Measurements from ENCODE around the gene ITPR3.

ITPR3 gene

DNA sequence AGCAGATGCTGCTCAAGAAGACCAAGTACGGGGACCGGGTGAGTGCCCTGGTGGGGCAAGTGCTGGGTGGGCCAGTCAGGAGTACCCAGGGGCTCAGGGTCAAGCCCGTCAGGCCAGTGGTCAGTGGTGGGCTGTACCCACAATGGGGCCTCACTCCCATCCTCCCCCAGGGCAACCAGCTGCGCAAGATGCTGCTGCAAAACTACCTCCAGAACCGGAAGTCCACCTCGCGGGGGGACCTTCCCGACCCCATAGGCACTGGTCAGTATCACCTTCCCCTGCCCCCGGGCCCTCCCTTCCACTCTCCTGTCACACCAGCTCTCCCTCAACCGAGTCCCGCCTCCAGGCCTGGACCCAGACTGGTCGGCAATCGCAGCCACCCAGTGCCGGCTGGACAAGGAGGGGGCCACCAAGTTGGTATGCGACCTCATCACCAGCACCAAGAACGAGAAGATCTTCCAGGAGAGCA is 63.3 kb downstream of the ITPR3 start:
- TF ChIP-seq, protein P1, sequence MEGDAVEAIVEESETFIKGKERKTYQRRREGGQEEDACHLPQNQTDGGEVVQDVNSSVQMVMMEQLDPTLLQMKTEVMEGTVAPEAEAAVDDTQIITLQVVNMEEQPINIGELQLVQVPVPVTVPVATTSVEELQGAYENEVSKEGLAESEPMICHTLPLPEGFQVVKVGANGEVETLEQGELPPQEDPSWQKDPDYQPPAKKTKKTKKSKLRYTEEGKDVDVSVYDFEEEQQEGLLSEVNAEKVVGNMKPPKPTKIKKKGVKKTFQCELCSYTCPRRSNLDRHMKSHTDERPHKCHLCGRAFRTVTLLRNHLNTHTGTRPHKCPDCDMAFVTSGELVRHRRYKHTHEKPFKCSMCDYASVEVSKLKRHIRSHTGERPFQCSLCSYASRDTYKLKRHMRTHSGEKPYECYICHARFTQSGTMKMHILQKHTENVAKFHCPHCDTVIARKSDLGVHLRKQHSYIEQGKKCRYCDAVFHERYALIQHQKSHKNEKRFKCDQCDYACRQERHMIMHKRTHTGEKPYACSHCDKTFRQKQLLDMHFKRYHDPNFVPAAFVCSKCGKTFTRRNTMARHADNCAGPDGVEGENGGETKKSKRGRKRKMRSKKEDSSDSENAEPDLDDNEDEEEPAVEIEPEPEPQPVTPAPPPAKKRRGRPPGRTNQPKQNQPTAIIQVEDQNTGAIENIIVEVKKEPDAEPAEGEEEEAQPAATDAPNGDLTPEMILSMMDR (IDR thresholded peaks at IDR 0.05): no peak
- Mint-ChIP-seq H3K27ac (no peak overlapping the region), H3K36me3 (ENCODE audit: low read depth) (no peaks in the 10 kb centered on the region), H3K27me3 (ENCODE audit: low read depth, poor library complexity) (no peaks in the 10 kb centered on the region), H3K9me3 (no peaks in the 10 kb centered on the region), H3K4me1 (peaks cover 13% of the 10 kb centered on the region), H3K4me3 (no peak overlapping the region)
- DNase-seq: no peak

DNA sequence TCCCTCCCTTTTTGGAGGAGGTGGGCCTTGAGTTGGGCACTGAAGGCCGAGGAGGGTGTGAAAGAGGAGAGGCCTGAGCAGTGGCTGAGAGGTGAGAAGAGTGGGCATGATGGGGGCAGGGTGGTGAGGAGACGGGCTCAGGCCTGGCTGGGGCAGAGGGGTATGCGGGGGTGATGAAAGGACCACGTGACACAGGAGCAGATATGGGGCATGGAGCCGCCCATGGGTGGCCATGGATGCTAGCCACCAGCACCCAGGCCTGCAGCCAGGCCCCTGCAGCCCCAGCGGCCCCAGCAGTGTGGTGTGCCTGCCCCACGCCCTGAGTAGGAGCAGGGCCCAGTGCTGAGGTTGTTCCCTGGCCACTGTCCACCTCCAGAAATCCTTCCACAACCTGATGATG is 63.9 kb downstream of the ITPR3 start:
- Mint-ChIP-seq H3K9me3 (no peaks in the 10 kb centered on the region), H3K4me1 (peaks cover 13% of the 10 kb centered on the region), H3K36me3 (ENCODE audit: low read depth) (no peaks in the 10 kb centered on the region), H3K27ac (no peak overlapping the region), H3K4me3 (no peak overlapping the region), H3K27me3 (ENCODE audit: low read depth, poor library complexity) (no peaks in the 10 kb centered on the region)
- no peak for DNase-seq
- TF ChIP-seq, protein P1 (IDR thresholded peaks at IDR 0.05): no peak

DNA sequence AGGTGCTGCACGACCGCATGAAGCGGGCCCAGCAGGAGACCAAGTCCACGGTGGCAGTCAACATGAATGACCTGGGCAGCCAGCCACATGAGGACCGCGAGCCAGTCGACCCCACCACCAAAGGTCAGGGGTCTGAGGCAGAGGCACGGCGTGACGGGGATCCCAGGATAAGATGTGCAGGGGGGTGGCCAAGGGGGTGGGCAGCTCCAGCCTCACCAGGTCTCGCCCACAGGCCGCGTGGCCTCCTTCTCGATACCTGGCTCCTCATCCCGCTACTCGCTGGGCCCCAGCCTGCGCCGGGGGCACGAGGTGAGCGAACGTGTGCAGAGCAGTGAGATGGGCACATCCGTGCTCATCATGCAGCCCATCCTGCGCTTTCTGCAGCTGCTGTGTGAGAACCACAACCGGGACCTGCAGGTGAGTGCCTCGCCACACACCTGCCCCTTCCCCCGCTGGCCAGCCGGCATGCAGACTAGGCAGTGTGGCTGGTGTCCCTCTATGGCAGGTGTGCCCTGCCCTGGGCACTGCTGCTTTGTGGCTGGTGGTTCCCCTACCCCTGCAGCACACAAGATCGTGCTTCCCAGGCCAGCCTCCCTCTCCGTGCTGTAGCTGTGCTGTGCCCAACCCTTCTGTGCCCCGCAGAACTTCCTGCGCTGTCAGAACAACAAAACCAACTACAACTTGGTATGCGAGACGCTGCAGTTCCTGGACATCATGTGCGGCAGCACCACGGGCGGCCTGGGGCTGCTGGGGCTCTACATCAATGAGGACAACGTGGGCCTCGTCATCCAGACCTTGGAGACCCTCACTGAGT is 64.5 kb downstream of the ITPR3 start:
- Mint-ChIP-seq H3K4me3 (no peak overlapping the region), H3K4me1 (peaks cover 13% of the 10 kb centered on the region), H3K36me3 (ENCODE audit: low read depth) (no peaks in the 10 kb centered on the region), H3K27ac (no peak overlapping the region), H3K27me3 (ENCODE audit: low read depth, poor library complexity) (no peaks in the 10 kb centered on the region), H3K9me3 (no peaks in the 10 kb centered on the region)
- TF ChIP-seq, protein P1 (IDR thresholded peaks at IDR 0.05): no peak
- no peak for DNase-seq

DNA sequence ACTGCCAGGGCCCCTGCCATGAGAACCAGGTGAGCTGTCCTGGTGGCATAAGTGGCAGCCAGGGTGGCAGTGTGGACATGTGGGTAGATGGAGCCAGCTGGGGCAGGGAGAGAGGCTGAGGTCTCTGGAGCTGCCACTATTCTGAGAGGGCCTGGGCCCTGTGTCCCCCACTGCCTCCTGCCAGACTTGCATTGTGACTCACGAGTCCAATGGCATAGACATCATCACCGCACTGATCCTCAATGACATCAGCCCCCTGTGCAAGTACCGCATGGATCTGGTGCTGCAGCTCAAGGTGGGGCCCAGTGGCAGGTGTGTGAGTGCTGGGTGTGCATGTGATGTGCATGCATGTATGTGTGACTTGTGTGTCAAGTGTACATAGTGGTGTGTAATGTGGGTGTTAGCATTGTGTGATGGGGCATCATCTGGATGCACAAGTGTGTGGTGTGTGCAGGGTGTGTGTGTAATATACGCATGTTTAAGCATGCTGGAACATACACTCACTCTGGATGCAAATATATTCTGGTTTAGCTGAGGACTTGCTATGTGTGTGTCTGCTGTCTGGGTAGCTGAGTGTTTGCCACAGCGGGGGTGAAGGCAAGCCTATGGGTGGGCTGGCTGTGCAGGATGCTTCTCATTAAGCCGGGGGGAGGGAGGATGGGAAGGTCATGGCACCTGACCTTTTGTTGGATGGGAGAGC is 65.3 kb downstream of the ITPR3 start:
- H3K4me3 Mint-ChIP-seq: no peak overlapping the region
- peaks cover 5% of the 10 kb centered on the region for H3K36me3 Mint-ChIP-seq (ENCODE audit: low read depth)
- peaks cover 13% of the 10 kb centered on the region for H3K4me1 Mint-ChIP-seq
- H3K27ac Mint-ChIP-seq: no peak overlapping the region
- no peaks in the 10 kb centered on the region for H3K9me3 Mint-ChIP-seq
- TF ChIP-seq, protein P1 (IDR thresholded peaks at IDR 0.05): no peak
- H3K27me3 Mint-ChIP-seq (ENCODE audit: low read depth, poor library complexity): peaks cover 2% of the 10 kb centered on the region
- DNase-seq: no peak

DNA sequence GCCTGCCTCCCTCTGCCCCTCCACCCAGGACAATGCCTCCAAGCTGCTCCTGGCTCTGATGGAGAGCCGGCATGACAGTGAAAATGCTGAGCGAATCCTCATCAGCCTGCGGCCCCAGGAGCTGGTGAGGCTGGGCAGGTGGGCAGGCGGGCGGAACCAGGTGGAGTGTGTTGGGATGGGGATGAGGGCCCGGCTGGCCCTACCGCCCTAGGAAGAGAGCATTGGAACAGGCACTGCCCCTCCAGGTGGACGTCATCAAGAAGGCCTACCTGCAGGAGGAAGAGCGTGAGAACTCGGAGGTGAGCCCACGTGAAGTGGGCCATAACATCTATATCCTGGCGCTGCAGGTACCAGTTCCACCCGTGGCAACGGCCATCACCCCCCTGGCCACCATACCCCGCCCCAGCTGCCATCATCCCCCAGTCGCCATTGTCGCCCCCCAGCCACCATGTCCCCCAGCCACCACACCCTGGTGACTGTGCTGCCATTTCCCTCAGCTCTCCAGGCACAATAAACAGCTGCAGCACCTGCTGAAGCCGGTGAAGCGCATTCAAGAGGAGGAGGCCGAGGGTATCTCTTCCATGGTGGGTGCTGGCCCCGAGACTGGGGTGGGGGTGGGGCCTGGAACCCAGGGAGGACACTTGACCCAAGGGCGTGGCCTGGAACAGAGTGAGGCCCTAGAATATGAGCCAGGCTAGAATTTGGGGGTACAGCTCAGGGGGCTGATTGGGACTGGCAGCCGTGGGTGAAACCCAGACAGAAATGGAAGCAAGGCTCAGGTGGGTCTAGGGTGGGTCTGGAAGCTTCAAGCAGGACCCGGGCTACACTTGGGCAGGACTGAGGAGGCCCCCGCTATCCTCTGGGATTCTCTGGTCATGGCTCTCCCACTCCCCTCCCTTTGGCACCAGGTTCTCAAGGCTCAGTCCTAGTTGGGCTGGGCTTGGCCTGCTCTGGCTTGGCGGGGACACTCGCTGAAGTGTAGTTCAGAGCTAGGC is 66.2 kb downstream of the ITPR3 start:
- peaks cover 5% of the 10 kb centered on the region for H3K36me3 Mint-ChIP-seq (ENCODE audit: low read depth)
- H3K4me3 Mint-ChIP-seq: no peak overlapping the region

More for the DNA sequence above, 66.2 kb downstream of the ITPR3 start:
- Mint-ChIP-seq H3K27ac (peak overlapping the region; percentile 23), H3K27me3 (ENCODE audit: low read depth, poor library complexity) (peaks cover 2% of the 10 kb centered on the region), H3K9me3 (no peaks in the 10 kb centered on the region), H3K4me1 (peaks cover 20% of the 10 kb centered on the region)
- no peak for DNase-seq
- TF ChIP-seq, protein P1 (IDR thresholded peaks at IDR 0.05): no peak

All from nephron progenitor cell (in vitro differentiated cells).